Measurements from ENCODE around the gene CNTNAP5. TPM values are rescaled to one million over a fixed set of nuclear protein-coding genes. Genes with fewer than 3 reads are reported as not detected.

CNTNAP5 gene
- polyA plus RNA-seq, 1 experiment: not detected

- CTCF ChIA-PET: no interaction called here
- Histone ChIP-seq H3K36me3 (ENCODE audit: control insufficient read depth, insufficient read depth, low read length) (no peaks in the 10 kb centered on the region), H3K27me3 (ENCODE audit: control insufficient read depth, insufficient read depth, low read length) (no peaks in the 10 kb centered on the region), H3K4me3 (ENCODE audit: low read depth, low read length) (no peak overlapping the region)
- DNase-seq (ENCODE audit: low read depth): no peak
- TF ChIP-seq CTCF (IDR thresholded peaks at IDR 0.05; ENCODE audit: insufficient read depth, low read depth, low read length): no peak
- POLR2A ChIA-PET: no interaction called here
Measured at GRCh38 chr2:124514236-124514635, 489.1 kb downstream of the CNTNAP5 start.

GRCh38 chr2:124520953-124521352, 495.9 kb downstream of the CNTNAP5 start:
- no peak for DNase-seq (ENCODE audit: low read depth)
- TF ChIP-seq CTCF (IDR thresholded peaks at IDR 0.05; ENCODE audit: insufficient read depth, low read depth, low read length): no peak
- no peak overlapping the region for H3K4me3 ChIP-seq (ENCODE audit: low read depth, low read length)
- POLR2A ChIA-PET: no interaction called here
- H3K27me3 ChIP-seq (ENCODE audit: control insufficient read depth, insufficient read depth, low read length): no peaks in the 10 kb centered on the region
- no peaks in the 10 kb centered on the region for H3K36me3 ChIP-seq (ENCODE audit: control insufficient read depth, insufficient read depth, low read length)
- CTCF ChIA-PET: no interaction called here

DNA sequence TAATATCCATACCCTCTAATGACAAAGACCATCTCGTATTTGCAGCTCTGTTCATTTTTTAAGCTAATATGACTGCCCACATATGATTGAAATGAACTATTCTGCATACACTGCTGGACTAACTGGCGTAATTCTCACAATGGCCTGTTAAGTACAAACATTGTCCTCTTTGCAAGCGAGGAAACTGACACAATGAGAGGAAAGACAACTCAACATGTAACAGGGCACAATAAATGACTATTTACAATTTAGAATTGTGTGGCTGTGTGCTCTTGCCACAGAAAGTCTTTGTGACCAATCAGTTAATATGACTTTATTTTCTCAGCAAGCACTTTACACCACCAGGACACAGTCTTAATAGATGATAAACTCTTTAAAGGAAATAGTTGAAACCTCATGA, 498.0 kb downstream of the CNTNAP5 start:
- no peak overlapping the region for H3K4me3 ChIP-seq (ENCODE audit: low read depth, low read length)
- ChIA-PET POLR2A (no interaction called here), CTCF (no interaction called here)
- no peak for DNase-seq (ENCODE audit: low read depth)
- no peaks in the 10 kb centered on the region for H3K27me3 ChIP-seq (ENCODE audit: control insufficient read depth, insufficient read depth, low read length)
- H3K36me3 ChIP-seq (ENCODE audit: control insufficient read depth, insufficient read depth, low read length): no peaks in the 10 kb centered on the region
- TF ChIP-seq CTCF (IDR thresholded peaks at IDR 0.05; ENCODE audit: insufficient read depth, low read depth, low read length): no peak

- Histone ChIP-seq H3K4me3 (ENCODE audit: low read depth, low read length) (no peak overlapping the region), H3K36me3 (ENCODE audit: control insufficient read depth, insufficient read depth, low read length) (no peaks in the 10 kb centered on the region), H3K27me3 (ENCODE audit: control insufficient read depth, insufficient read depth, low read length) (no peaks in the 10 kb centered on the region)
- no peak for TF ChIP-seq CTCF (IDR thresholded peaks at IDR 0.05; ENCODE audit: insufficient read depth, low read depth, low read length)
- ChIA-PET POLR2A (no interaction called here), CTCF (no interaction called here)
- no peak for DNase-seq (ENCODE audit: low read depth)
Measured at GRCh38 chr2:124524155-124524915, 499.2 kb downstream of the CNTNAP5 start.

- Histone ChIP-seq H3K27me3 (ENCODE audit: control insufficient read depth, insufficient read depth, low read length) (no peaks in the 10 kb centered on the region), H3K4me3 (ENCODE audit: low read depth, low read length) (no peak overlapping the region), H3K36me3 (ENCODE audit: control insufficient read depth, insufficient read depth, low read length) (no peaks in the 10 kb centered on the region)
- DNase-seq (ENCODE audit: low read depth): no peak
- ChIA-PET POLR2A (no interaction called here), CTCF (no interaction called here)
- no peak for TF ChIP-seq CTCF (IDR thresholded peaks at IDR 0.05; ENCODE audit: insufficient read depth, low read depth, low read length)
Measured at GRCh38 chr2:124526221-124526620, 501.1 kb downstream of the CNTNAP5 start.

All from BJ (cell line).